ENCODE data around the gene MSRB2.
A peak's percentile ranks its signal among the peaks of the same experiment; 100 is the strongest.

The MSRB2 gene

DNA sequence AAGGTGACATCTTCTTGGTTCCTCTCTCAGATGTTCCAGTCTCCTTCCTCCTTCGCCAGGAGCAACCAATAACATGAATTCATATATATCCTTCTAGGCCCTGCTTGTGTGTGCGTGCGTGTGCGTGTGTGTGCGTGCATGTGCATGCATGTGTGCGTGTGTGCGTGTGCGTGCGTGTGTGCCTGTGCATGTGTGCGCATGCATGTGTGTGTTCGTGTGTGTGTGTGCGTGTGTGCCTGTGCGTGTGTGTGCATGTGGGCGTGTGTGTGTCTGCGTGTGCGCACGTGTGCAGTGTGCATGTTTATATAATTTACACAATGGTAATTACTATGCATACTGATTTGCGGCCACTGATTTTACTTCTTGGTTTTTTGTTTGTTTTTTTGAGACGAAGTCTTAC is 52.8 kb downstream of the MSRB2 start:
- Histone ChIP-seq H3K23ac (ENCODE audit: low read length in 2 of 2) (peak overlapping the region in 1 of 2 experiments; percentile 85), H4K91ac (ENCODE audit: low read length) (no peak overlapping the region), H4K8ac (ENCODE audit: low read length) (no peak overlapping the region), H2BK120ac (ENCODE audit: low read depth, low read length) (no peak overlapping the region), H3K79me1 (replicated peaks; ENCODE audit: low read length, poor library complexity, severe bottlenecking) (no peaks in the 10 kb centered on the region), H2AFZ (ENCODE audit: low read depth, low read length) (no peak overlapping the region), H3K4me2 (ENCODE audit: low read length, poor library complexity, severe bottlenecking) (no peak overlapping the region), H3K9ac (ENCODE audit: low read length) (no peak overlapping the region), H2BK15ac (ENCODE audit: low read depth, poor library complexity, severe bottlenecking) (no peak overlapping the region), H3K27me3 (ENCODE audit: control insufficient read depth in 1 of 2, insufficient read depth in 1 of 2, low read length in 2 of 2) (no peaks in the 10 kb centered on the region), H3K4me1 (ENCODE audit: control insufficient read depth, insufficient read depth, low read depth, low read length) (peaks cover 2% of the 10 kb centered on the region), H3K27ac (ENCODE audit: low read length, poor library complexity, severe bottlenecking) (no peak overlapping the region), H3K36me3 (ENCODE audit: control insufficient read depth in 1 of 2, insufficient read depth in 2 of 2, low read depth in 1 of 2, low read length in 2 of 2) (no peaks in the 10 kb centered on the region), H3K4me3 (ENCODE audit: insufficient read depth in 1 of 2, low read depth in 1 of 2, low read length in 2 of 2) (no peak overlapping the region), H3K4ac (ENCODE audit: low read depth in 1 of 2, low read length in 2 of 2) (no peak overlapping the region), H3K14ac (ENCODE audit: low read length in 2 of 2) (no peak overlapping the region), H2BK5ac (ENCODE audit: low read depth, low read length, poor library complexity, severe bottlenecking) (no peak overlapping the region), H2AK5ac (ENCODE audit: low read length, severe bottlenecking) (no peak overlapping the region), H2BK12ac (ENCODE audit: low read length in 2 of 2) (no peak overlapping the region), H3K9me3 (ENCODE audit: control insufficient read depth, low read length) (no peaks in the 10 kb centered on the region), H3K18ac (ENCODE audit: low read depth in 1 of 2, low read length in 2 of 2) (no peak overlapping the region)
- WGBS = 91% methylated on average over 15 of the region's 19 CpGs
- no peak for DNase-seq

DNA sequence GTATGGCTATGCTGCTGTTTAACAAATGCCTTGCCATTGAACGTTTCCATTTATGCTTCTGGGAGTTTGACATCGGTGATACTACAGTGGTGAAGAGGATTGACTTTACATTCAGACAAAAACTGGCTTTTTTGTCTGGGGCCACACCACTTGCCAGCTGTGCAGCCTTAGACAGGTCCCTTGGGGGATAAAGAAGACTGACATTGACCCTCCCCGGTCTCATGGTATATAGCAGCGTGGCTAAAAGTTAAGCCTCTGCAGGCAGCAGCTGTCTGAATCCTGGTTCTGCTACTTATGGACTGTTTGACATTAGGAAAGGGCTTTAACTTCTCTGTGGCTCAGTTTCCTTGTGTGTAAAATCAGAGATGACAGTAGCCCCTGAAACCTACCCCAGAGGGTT is 54.7 kb downstream of the MSRB2 start:
- Histone ChIP-seq H3K27ac (ENCODE audit: low read length, poor library complexity, severe bottlenecking) (no peak overlapping the region), H2BK12ac (ENCODE audit: low read length in 2 of 2) (no peak overlapping the region), H3K79me1 (replicated peaks; ENCODE audit: low read length, poor library complexity, severe bottlenecking) (no peaks in the 10 kb centered on the region), H3K4me2 (ENCODE audit: low read length, poor library complexity, severe bottlenecking) (no peak overlapping the region), H3K4me3 (ENCODE audit: insufficient read depth in 1 of 2, low read depth in 1 of 2, low read length in 2 of 2) (no peak overlapping the region), H2BK15ac (ENCODE audit: low read depth, poor library complexity, severe bottlenecking) (no peak overlapping the region), H2AK5ac (ENCODE audit: low read length, severe bottlenecking) (no peak overlapping the region), H3K36me3 (ENCODE audit: control insufficient read depth in 1 of 2, insufficient read depth in 2 of 2, low read depth in 1 of 2, low read length in 2 of 2) (no peaks in the 10 kb centered on the region), H3K9me3 (ENCODE audit: control insufficient read depth, low read length) (no peaks in the 10 kb centered on the region), H3K4ac (ENCODE audit: low read depth in 1 of 2, low read length in 2 of 2) (no peak overlapping the region), H2BK120ac (ENCODE audit: low read depth, low read length) (no peak overlapping the region), H2BK5ac (ENCODE audit: low read depth, low read length, poor library complexity, severe bottlenecking) (no peak overlapping the region), H3K27me3 (ENCODE audit: control insufficient read depth in 1 of 2, insufficient read depth in 1 of 2, low read length in 2 of 2) (no peaks in the 10 kb centered on the region), H3K23ac (ENCODE audit: low read length in 2 of 2) (no peak overlapping the region), H3K14ac (ENCODE audit: low read length in 2 of 2) (no peak overlapping the region), H3K4me1 (ENCODE audit: control insufficient read depth, insufficient read depth, low read depth, low read length) (peaks cover 2% of the 10 kb centered on the region), H3K9ac (ENCODE audit: low read length) (no peak overlapping the region), H3K18ac (ENCODE audit: low read depth in 1 of 2, low read length in 2 of 2) (no peak overlapping the region), H4K8ac (ENCODE audit: low read length) (no peak overlapping the region), H2AFZ (ENCODE audit: low read depth, low read length) (no peak overlapping the region), H4K91ac (ENCODE audit: low read length) (no peak overlapping the region)
- DNase-seq = no peak
- 73% methylated on average over 4 of the region's 4 CpGs for WGBS

DNA sequence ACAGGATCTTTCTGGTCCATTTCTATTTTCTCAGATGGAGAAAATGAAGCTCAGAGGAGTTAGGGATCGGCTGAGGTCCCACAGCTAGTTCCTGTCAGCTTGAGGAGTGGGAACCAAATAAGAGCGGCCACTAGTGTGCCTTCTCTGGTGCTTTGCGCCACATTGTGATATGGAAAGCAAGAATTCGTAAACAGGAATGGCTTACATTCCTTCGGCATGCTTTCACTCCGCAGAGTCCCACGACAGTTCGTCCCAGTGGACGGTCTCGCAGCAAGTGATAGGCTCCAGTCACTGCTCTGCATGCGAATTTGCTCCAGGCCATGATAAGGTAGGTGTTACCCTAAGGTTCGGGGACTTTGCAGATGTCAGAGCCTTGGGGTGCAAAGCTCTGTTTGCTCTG is 55.2 kb downstream of the MSRB2 start:
- H2AFZ ChIP-seq (ENCODE audit: low read depth, low read length) = no peak overlapping the region
- peaks cover 2% of the 10 kb centered on the region for H3K4me1 ChIP-seq (ENCODE audit: control insufficient read depth, insufficient read depth, low read depth, low read length)
- H3K18ac ChIP-seq (ENCODE audit: low read depth in 1 of 2, low read length in 2 of 2) = no peak overlapping the region
- no peak overlapping the region for H3K9ac ChIP-seq (ENCODE audit: low read length)
- no peaks in the 10 kb centered on the region for H3K36me3 ChIP-seq (ENCODE audit: control insufficient read depth in 1 of 2, insufficient read depth in 2 of 2, low read depth in 1 of 2, low read length in 2 of 2)
- H3K27ac ChIP-seq (ENCODE audit: low read length, poor library complexity, severe bottlenecking) = no peak overlapping the region
- H2BK12ac ChIP-seq (ENCODE audit: low read length in 2 of 2) = no peak overlapping the region
- no peaks in the 10 kb centered on the region for H3K9me3 ChIP-seq (ENCODE audit: control insufficient read depth, low read length)
- H3K4ac ChIP-seq (ENCODE audit: low read depth in 1 of 2, low read length in 2 of 2) = no peak overlapping the region
- WGBS = 78% methylated on average over 12 of the region's 12 CpGs
- H2BK15ac ChIP-seq (ENCODE audit: low read depth, poor library complexity, severe bottlenecking) = no peak overlapping the region
- DNase-seq = no peak
- no peak overlapping the region for H3K23ac ChIP-seq (ENCODE audit: low read length in 2 of 2)
- H3K14ac ChIP-seq (ENCODE audit: low read length in 2 of 2) = no peak overlapping the region
- H2BK5ac ChIP-seq (ENCODE audit: low read depth, low read length, poor library complexity, severe bottlenecking) = no peak overlapping the region
- H3K79me1 ChIP-seq (replicated peaks; ENCODE audit: low read length, poor library complexity, severe bottlenecking) = no peaks in the 10 kb centered on the region
- H3K27me3 ChIP-seq (ENCODE audit: control insufficient read depth in 1 of 2, insufficient read depth in 1 of 2, low read length in 2 of 2) = peaks cover 0 to under 1% of the 10 kb centered on the region in 2 experiments
- no peak overlapping the region for H4K91ac ChIP-seq (ENCODE audit: low read length)
- no peak overlapping the region for H4K8ac ChIP-seq (ENCODE audit: low read length)
- H2AK5ac ChIP-seq (ENCODE audit: low read length, severe bottlenecking) = no peak overlapping the region
- H3K4me2 ChIP-seq (ENCODE audit: low read length, poor library complexity, severe bottlenecking) = no peak overlapping the region
- H2BK120ac ChIP-seq (ENCODE audit: low read depth, low read length) = no peak overlapping the region
- no peak overlapping the region for H3K4me3 ChIP-seq (ENCODE audit: insufficient read depth in 1 of 2, low read depth in 1 of 2, low read length in 2 of 2)

DNA sequence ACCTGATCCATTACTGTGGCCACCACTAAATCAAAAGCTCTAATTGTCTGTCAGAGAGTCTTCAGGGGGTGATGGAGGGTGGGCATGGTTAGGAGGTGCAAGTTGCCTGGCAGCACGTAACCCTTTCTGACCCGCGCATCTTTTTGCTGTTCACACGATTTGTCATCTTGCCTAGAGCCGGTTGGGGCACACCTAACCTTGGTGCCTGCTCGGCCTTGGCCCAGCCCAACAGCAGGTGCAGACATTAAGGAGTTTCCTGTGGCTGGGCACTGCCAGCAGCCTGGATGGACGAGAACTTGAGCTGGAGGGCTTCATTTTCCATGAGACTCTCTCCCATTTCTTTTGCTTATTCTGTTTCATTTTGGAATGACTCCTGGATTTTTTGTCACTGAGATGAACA is 55.7 kb downstream of the MSRB2 start:
- H3K9me3 ChIP-seq (ENCODE audit: control insufficient read depth, low read length) = no peaks in the 10 kb centered on the region
- H3K27me3 ChIP-seq (ENCODE audit: control insufficient read depth in 1 of 2, insufficient read depth in 1 of 2, low read length in 2 of 2) = peaks cover 0 to 5% of the 10 kb centered on the region in 2 experiments
- no peak overlapping the region for H2AK5ac ChIP-seq (ENCODE audit: low read length, severe bottlenecking)
- H3K23ac ChIP-seq (ENCODE audit: low read length in 2 of 2) = no peak overlapping the region
- no peak overlapping the region for H3K14ac ChIP-seq (ENCODE audit: low read length in 2 of 2)
- WGBS = 81% methylated on average over 7 of the region's 7 CpGs
- no peak overlapping the region for H3K4ac ChIP-seq (ENCODE audit: low read depth in 1 of 2, low read length in 2 of 2)
- no peak overlapping the region for H2BK5ac ChIP-seq (ENCODE audit: low read depth, low read length, poor library complexity, severe bottlenecking)
- no peak overlapping the region for H3K4me3 ChIP-seq (ENCODE audit: insufficient read depth in 1 of 2, low read depth in 1 of 2, low read length in 2 of 2)
- H4K91ac ChIP-seq (ENCODE audit: low read length) = no peak overlapping the region
- H2AFZ ChIP-seq (ENCODE audit: low read depth, low read length) = no peak overlapping the region
- peaks cover 2% of the 10 kb centered on the region for H3K4me1 ChIP-seq (ENCODE audit: control insufficient read depth, insufficient read depth, low read depth, low read length)
- H4K8ac ChIP-seq (ENCODE audit: low read length) = no peak overlapping the region
- no peak overlapping the region for H3K27ac ChIP-seq (ENCODE audit: low read length, poor library complexity, severe bottlenecking)
- H3K36me3 ChIP-seq (ENCODE audit: control insufficient read depth in 1 of 2, insufficient read depth in 2 of 2, low read depth in 1 of 2, low read length in 2 of 2) = no peaks in the 10 kb centered on the region
- DNase-seq = no peak
- H3K4me2 ChIP-seq (ENCODE audit: low read length, poor library complexity, severe bottlenecking) = no peak overlapping the region
- no peak overlapping the region for H2BK15ac ChIP-seq (ENCODE audit: low read depth, poor library complexity, severe bottlenecking)
- H3K79me1 ChIP-seq (replicated peaks; ENCODE audit: low read length, poor library complexity, severe bottlenecking) = no peaks in the 10 kb centered on the region
- H3K9ac ChIP-seq (ENCODE audit: low read length) = no peak overlapping the region
- no peak overlapping the region for H2BK120ac ChIP-seq (ENCODE audit: low read depth, low read length)
- H3K18ac ChIP-seq (ENCODE audit: low read depth in 1 of 2, low read length in 2 of 2) = no peak overlapping the region
- no peak overlapping the region for H2BK12ac ChIP-seq (ENCODE audit: low read length in 2 of 2)
